Activated T-cell treated with anti-CD3 and anti-CD28 coated beads for 1 hour (primary cell): ENCODE results near the gene C17orf67.
A peak's percentile ranks its signal among the peaks of the same experiment; 100 is the strongest.

ENCODE experiments used
- DNase-seq: peaks from one replicate; pipeline ENCODE4 v3.0.0-alpha.2; 2020; ENCODE audit warnings: low read depth

Gene C17orf67

GRCh38 chr17:56833057-56833808, 487 bp downstream of the C17orf67 start:
- peak; percentile 53 for DNase-seq

GRCh38 chr17:56832446-56832845, 1.3 kb downstream of the C17orf67 start:
- DNase-seq = no peak

- no peak for DNase-seq
Measured at GRCh38 chr17:56831369-56832095, 2.2 kb downstream of the C17orf67 start.

- no peak for DNase-seq
Measured at GRCh38 chr17:56830726-56831368, 2.9 kb downstream of the C17orf67 start.

GRCh38 chr17:56826611-56827414, 6.9 kb downstream of the C17orf67 start:
- DNase-seq = no peak

- DNase-seq = no peak
Measured at GRCh38 chr17:56824503-56824902, 9.2 kb downstream of the C17orf67 start.

GRCh38 chr17:56823848-56824247, 9.9 kb downstream of the C17orf67 start:
- no peak for DNase-seq

GRCh38 chr17:56822725-56823124, 11.0 kb downstream of the C17orf67 start:
- no peak for DNase-seq

- DNase-seq = no peak
Measured at GRCh38 chr17:56821847-56822534, 11.7 kb downstream of the C17orf67 start.

GRCh38 chr17:56820207-56820606, 13.5 kb downstream of the C17orf67 start:
- no peak for DNase-seq

- DNase-seq = peak; percentile 54
Measured at GRCh38 chr17:56819431-56820145, 14.1 kb downstream of the C17orf67 start.

- DNase-seq = no peak
Measured at GRCh38 chr17:56819030-56819429, 14.7 kb downstream of the C17orf67 start.

- no peak for DNase-seq
Measured at GRCh38 chr17:56817066-56817465, 16.7 kb downstream of the C17orf67 start.

- no peak for DNase-seq
Measured at GRCh38 chr17:56815711-56816110, 18.0 kb downstream of the C17orf67 start.

GRCh38 chr17:56812901-56813388, 20.8 kb downstream of the C17orf67 start:
- no peak for DNase-seq

GRCh38 chr17:56810891-56811775, 22.6 kb downstream of the C17orf67 start:
- DNase-seq = no peak

GRCh38 chr17:56810343-56810742, 23.4 kb downstream of the C17orf67 start:
- no peak for DNase-seq

GRCh38 chr17:56809820-56810179, 23.9 kb downstream of the C17orf67 start:
- DNase-seq = no peak

GRCh38 chr17:56809106-56809819, 24.5 kb downstream of the C17orf67 start:
- DNase-seq = no peak
